ENCODE measurements around the gene ASAP3. TPM values are rescaled to one million over a fixed set of nuclear protein-coding genes. Genes with fewer than 3 reads are reported as not detected.

ASAP3 gene
- polyA plus RNA-seq, 10 donors = 47.0 to 72.7 (median 52.6) TPM

Other genes with a start within 250 kb of the ASAP3 start
- 100 to 1,000 TPM; 127 to 178 (median 143) TPM for gene HNRNPR, start 139.9 kb downstream of the ASAP3 start, polyA plus RNA-seq (ENCODE audit: insufficient read length in 10 of 10)
- 10 to 100 TPM; 34.2 to 63.3 (median 42.6) TPM for gene ZNF436, start 114.3 kb downstream of the ASAP3 start, polyA plus RNA-seq (ENCODE audit: insufficient read length in 10 of 10)
- gene TCEA3, start 59.4 kb downstream of the ASAP3 start, polyA plus RNA-seq (ENCODE audit: insufficient read length in 10 of 10) = 100 to 1,000 TPM; 164 to 377 (median 286) TPM
- gene E2F2, start 47.1 kb upstream of the ASAP3 start, polyA plus RNA-seq (ENCODE audit: insufficient read length in 10 of 10) = 1 to 10 TPM; 3.1 to 6.2 (median 4.3) TPM
- 10 to 100 TPM; 37.3 to 88.9 (median 60.3) TPM for gene ID3, start 75.3 kb upstream of the ASAP3 start, polyA plus RNA-seq (ENCODE audit: insufficient read length in 10 of 10)
- gene RPL11, start 207.6 kb upstream of the ASAP3 start, polyA plus RNA-seq (ENCODE audit: insufficient read length in 10 of 10) = 1,000 to 10,000 TPM; 2,591 to 3,347 (median 2,960) TPM